ENCODE data around the gene FNBP1L. TPM values are rescaled to one million over a fixed set of nuclear protein-coding genes. Genes with fewer than 3 reads are reported as not detected.

FNBP1L gene
- total and polyA plus RNA-seq, 9 of the 15 experiments (the other 6 are each of a cell fraction or from before 2014, with no cell fraction given) = 1.4 to 6.9 (median 5.9) TPM

- no peak for ATAC-seq
- Histone ChIP-seq H3K9me3 (replicated peaks; ENCODE audit: control insufficient read depth, insufficient read depth, low read depth, low read length) (no peaks in the 10 kb centered on the region), H3K27me3 (ENCODE audit: control insufficient read depth in 2 of 2, insufficient read depth in 2 of 2, low read length in 2 of 2) (no peaks in the 10 kb centered on the region), H3K36me3 (ENCODE audit: control insufficient read depth, insufficient read depth, low read length) (no peaks in the 10 kb centered on the region), H4K20me1 (replicated peaks; ENCODE audit: control insufficient read depth, insufficient read depth, low read length) (no peaks in the 10 kb centered on the region), H2AFZ (ENCODE audit: low read depth, low read length) (no peak overlapping the region), H3K9ac (ENCODE audit: insufficient read depth in 1 of 2, low read depth in 2 of 2, low read length in 2 of 2) (no peak overlapping the region), H3K4me3 (no peak overlapping the region), H3K4me2 (ENCODE audit: insufficient read depth, low read length) (no peak overlapping the region), H3K79me2 (ENCODE audit: control insufficient read depth, insufficient read depth, low read length) (no peaks in the 10 kb centered on the region), H3K9me1 (ENCODE audit: control insufficient read depth, insufficient read depth, low read length) (no peaks in the 10 kb centered on the region), H3K4me1 (replicated peaks in 1 of 2; ENCODE audit: control insufficient read depth in 2 of 2, insufficient read depth in 2 of 2, low read length in 2 of 2) (peaks cover 0 to 8% of the 10 kb centered on the region in 2 experiments; a peak in 2 of 5 replicates), H3K27ac (ENCODE audit: extremely low read depth, low read depth, low read length) (no peak overlapping the region)
- no peak for FAIRE-seq
- in situ Hi-C loops (cut with MboI) (no loop called here), intact Hi-C loops (cut with micrococcal nuclease) (no loop called here)
- ChIA-PET CTCF (ENCODE audit: low intra/inter-chr PET ratio) (no interaction called here), POLR2A (no interaction called here)
- DNase-seq (ENCODE audit: extremely low read depth in 1 of 4, low spot score in 3 of 4) = peak in 1 of 4 experiments; percentile 10
- no TSS peak for BruUV-seq (replicated peaks)
- TF ChIP-seq POLR2H (tag; IDR thresholded peaks at IDR 0.05; ENCODE audit: low read depth) (peak; percentile 88), ZNF778 (CRISPR knock-in tag; IDR thresholded peaks at IDR 0.05) (no peak), POLR3A (IDR thresholded peaks at IDR 0.05; ENCODE audit: borderline replicate concordance, extremely low read depth, insufficient read depth, insufficient read length) (peak; percentile 74), REST (IDR thresholded peaks at IDR 0.05; ENCODE audit: borderline replicate concordance) (no peak), REST (CRISPR knock-in tag; IDR thresholded peaks at IDR 0.05; ENCODE audit: low read depth) (no peak), CBX2 (IDR thresholded peaks at IDR 0.05; ENCODE audit: insufficient read depth, low read length, poor library complexity, severe bottlenecking) (no peak), TBP (optimal IDR thresholded peaks at IDR 0.05; ENCODE audit: low read depth, low read length) (peak; percentile 87), MCM3 (IDR thresholded peaks at IDR 0.05) (no peak), ZSCAN32 (CRISPR knock-in tag; IDR thresholded peaks at IDR 0.05) (no peak)
- 69% methylated on average over 5 of the region's 5 CpGs for WGBS (ENCODE audit: insufficient coverage, low coverage, missing lambda C conversion rate)
Measured at GRCh38 chr1:93516164-93516563, 68.2 kb downstream of the FNBP1L start.
